H1 (cell line): ENCODE results near the gene SLC15A1.

Experiments used
- CHD1 ChIP-seq: IDR thresholded peaks from 2 replicates; pipeline ENCODE4 v1.6.1; 2012; ENCODE audit warnings: low read depth, low read length, improper control_type of control experiment
- KDM5A ChIP-seq: fragments of 200-600 bp; IDR thresholded peaks from 2 replicates; pipeline ENCODE4 v1.7.1; 2012; ENCODE audit warnings: mild to moderate bottlenecking, low read length, inconsistent platforms, mixed read lengths
- POLR2A ChIP-seq, 2 experiments: IDR thresholded peaks; 1 replicate in 1 of 2; 2 replicates in 1 of 2; pipeline ENCODE4 v1.6.1; 2011; ENCODE audit warnings: low read depth in 2 of 2, low read length in 2 of 2, mild to moderate bottlenecking in 2 of 2; ENCODE audit errors: control extremely low read depth in 1 of 2
- TF ChIP-seq, protein P1 (sequence below), 3 experiments: IDR thresholded peaks; 1 replicate in 2 of 3; 2 replicates in 1 of 3; pipeline versions ENCODE4 v1.5.1 to v1.6.1; 2011; ENCODE audit warnings: low read length in 3 of 3, mild to moderate bottlenecking in 3 of 3, inconsistent platforms in 2 of 3, low read depth in 1 of 3, moderate library complexity in 1 of 3; ENCODE audit not compliant: insufficient read depth in 1 of 3; ENCODE audit errors: control extremely low read depth in 1 of 3

DNA sequence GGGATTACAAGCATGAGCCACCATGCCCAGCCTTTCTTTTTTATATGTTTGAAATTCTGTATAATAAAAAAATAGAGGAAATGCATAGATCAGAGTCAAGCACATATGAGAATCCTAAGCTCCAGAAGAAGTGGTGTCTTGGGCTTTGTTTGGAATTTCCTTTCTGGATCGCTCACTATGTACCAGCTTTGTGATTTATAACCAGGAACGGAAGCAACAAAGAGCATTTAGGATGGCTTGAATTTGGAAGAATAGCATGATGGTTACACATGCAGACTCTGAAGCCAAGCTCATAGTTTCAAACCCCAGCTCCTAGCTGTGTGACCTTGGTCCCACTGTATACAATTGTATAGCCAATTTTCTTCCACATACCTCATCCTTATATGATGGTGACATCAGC lies 28.0 kb upstream of the SLC15A1 start:
- no peak for TF ChIP-seq CHD1
- no peak for TF ChIP-seq POLR2A (IDR thresholded peaks at IDR 0.05; ENCODE audit: control extremely low read depth in 1 of 2, low read depth in 2 of 2, low read length in 2 of 2)
- TF ChIP-seq KDM5A: no peak
- TF ChIP-seq, protein P1, sequence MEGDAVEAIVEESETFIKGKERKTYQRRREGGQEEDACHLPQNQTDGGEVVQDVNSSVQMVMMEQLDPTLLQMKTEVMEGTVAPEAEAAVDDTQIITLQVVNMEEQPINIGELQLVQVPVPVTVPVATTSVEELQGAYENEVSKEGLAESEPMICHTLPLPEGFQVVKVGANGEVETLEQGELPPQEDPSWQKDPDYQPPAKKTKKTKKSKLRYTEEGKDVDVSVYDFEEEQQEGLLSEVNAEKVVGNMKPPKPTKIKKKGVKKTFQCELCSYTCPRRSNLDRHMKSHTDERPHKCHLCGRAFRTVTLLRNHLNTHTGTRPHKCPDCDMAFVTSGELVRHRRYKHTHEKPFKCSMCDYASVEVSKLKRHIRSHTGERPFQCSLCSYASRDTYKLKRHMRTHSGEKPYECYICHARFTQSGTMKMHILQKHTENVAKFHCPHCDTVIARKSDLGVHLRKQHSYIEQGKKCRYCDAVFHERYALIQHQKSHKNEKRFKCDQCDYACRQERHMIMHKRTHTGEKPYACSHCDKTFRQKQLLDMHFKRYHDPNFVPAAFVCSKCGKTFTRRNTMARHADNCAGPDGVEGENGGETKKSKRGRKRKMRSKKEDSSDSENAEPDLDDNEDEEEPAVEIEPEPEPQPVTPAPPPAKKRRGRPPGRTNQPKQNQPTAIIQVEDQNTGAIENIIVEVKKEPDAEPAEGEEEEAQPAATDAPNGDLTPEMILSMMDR (IDR thresholded peaks at IDR 0.05; ENCODE audit: control extremely low read depth in 1 of 3, insufficient read depth in 1 of 3, low read depth in 1 of 3, low read length in 3 of 3): no peak
